Stimulated activated CD4-positive, alpha-beta T cell treated with anti-CD3 and anti-CD28 coated beads, Interleukin-4, amount 100 ng/mL, for 1 hour (primary cell): Measurements from ENCODE around the gene CBLB.
A peak's percentile ranks its signal among the peaks of the same experiment; 100 is the strongest.

Experiments
- DNase-seq: peaks from one replicate; pipeline ENCODE4 v3.0.0-alpha.2; 2020

CBLB gene

GRCh38 chr3:105869861-105870755 is 1.3 kb upstream of the CBLB start:
- DNase-seq, result no peak

GRCh38 chr3:105869531-105869833 is 670 bp upstream of the CBLB start:
- no peak for DNase-seq

GRCh38 chr3:105868431-105868741 is 426 bp downstream of the CBLB start:
- DNase-seq, result no peak

GRCh38 chr3:105867712-105868430 is 941 bp downstream of the CBLB start:
- DNase-seq, result no peak

- peak; percentile 4 for DNase-seq
Measured at GRCh38 chr3:105866656-105867653, 1.9 kb downstream of the CBLB start.

- no peak for DNase-seq
Measured at GRCh38 chr3:105865867-105866350, 2.9 kb downstream of the CBLB start.

- no peak for DNase-seq
Measured at GRCh38 chr3:105865016-105865623, 3.7 kb downstream of the CBLB start.

- DNase-seq, result no peak
Measured at GRCh38 chr3:105864212-105864611, 4.6 kb downstream of the CBLB start.

GRCh38 chr3:105863608-105864007 is 5.2 kb downstream of the CBLB start:
- no peak for DNase-seq

GRCh38 chr3:105862217-105862616 is 6.6 kb downstream of the CBLB start:
- DNase-seq, result no peak

- no peak for DNase-seq
Measured at GRCh38 chr3:105860641-105861040, 8.2 kb downstream of the CBLB start.

- DNase-seq, result no peak
Measured at GRCh38 chr3:105858017-105858416, 10.8 kb downstream of the CBLB start.

GRCh38 chr3:105857601-105858000 is 11.2 kb downstream of the CBLB start:
- DNase-seq, result no peak

GRCh38 chr3:105856605-105857004 is 12.2 kb downstream of the CBLB start:
- no peak for DNase-seq

- no peak for DNase-seq
Measured at GRCh38 chr3:105853801-105854432, 14.9 kb downstream of the CBLB start.

GRCh38 chr3:105851582-105851981 is 17.2 kb downstream of the CBLB start:
- DNase-seq, result no peak

- DNase-seq, result no peak
Measured at GRCh38 chr3:105851176-105851575, 17.6 kb downstream of the CBLB start.

GRCh38 chr3:105850593-105850992 is 18.2 kb downstream of the CBLB start:
- DNase-seq, result no peak

GRCh38 chr3:105848821-105849220 is 20.0 kb downstream of the CBLB start:
- no peak for DNase-seq

GRCh38 chr3:105847865-105848264 is 20.9 kb downstream of the CBLB start:
- no peak for DNase-seq

GRCh38 chr3:105847452-105847851 is 21.4 kb downstream of the CBLB start:
- DNase-seq, result no peak

- DNase-seq, result no peak
Measured at GRCh38 chr3:105846809-105847208, 22.0 kb downstream of the CBLB start.
